ENCODE data around the gene CSHL1.
"Not testable (repeated sequence)": the region's sequence is repeated elsewhere in the genome, so short reads cannot be mapped to it uniquely, and the experiment has no call there.

CSHL1 gene

GRCh38 chr17:63881935-63882601 lies 29.0 kb downstream of the CSHL1 start, which contains the start of gene GH2:
TSS of gene GH2 (minus strand) at chr17:63881944. CDS start at chr17:63881801, 143 bp downstream.
- DNase-seq, result peak; percentile 71

DNA sequence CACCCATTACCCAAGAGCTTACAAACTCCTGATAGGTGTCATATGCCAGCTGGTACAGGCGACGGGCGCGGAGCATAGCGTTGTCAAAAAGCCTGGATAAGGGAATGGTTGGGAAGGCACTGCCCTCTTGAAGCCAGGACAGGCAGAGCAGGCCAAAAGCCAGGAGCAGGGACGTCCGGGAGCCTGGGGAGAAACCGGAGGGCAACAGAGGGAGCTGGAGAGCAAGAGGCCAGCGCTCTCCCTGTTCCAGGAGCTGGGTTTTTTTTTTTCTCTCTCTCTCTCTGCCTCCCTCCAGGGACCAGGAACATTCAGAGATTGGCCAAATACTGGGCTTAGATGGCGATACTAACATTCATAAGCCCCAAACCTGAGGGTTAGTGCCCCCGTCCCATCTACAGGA lies 29.7 kb downstream of the CSHL1 start:
- DNase-seq, result not testable (repeated sequence)

DNA sequence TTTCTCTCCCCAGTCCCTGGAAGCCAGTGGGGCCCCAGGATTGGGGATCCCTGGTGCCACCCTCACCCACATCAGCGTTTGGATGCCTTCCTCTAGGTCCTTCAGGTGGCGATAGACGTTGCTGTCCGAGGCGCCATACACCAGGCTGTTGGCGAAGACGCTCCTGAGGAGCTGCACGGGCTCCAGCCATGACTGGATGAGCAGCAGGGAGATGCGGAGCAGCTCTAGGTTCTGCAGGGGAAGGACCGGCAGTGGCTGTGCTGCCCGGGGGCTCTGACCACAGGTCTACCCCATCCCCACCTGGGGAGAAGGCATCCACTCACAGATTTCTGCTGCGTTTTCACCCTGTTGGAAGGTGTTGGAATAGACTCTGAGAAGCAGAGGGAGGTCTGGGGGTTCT lies 30.4 kb downstream of the CSHL1 start:
- DNase-seq, result no peak

GRCh38 chr17:63878413-63878812 lies 32.6 kb downstream of the CSHL1 start:
- not testable (repeated sequence) for DNase-seq

- not testable (repeated sequence) for DNase-seq
These were observed 36.4 kb downstream of the CSHL1 start for GRCh38 chr17:63874693-63875092.

DNA sequence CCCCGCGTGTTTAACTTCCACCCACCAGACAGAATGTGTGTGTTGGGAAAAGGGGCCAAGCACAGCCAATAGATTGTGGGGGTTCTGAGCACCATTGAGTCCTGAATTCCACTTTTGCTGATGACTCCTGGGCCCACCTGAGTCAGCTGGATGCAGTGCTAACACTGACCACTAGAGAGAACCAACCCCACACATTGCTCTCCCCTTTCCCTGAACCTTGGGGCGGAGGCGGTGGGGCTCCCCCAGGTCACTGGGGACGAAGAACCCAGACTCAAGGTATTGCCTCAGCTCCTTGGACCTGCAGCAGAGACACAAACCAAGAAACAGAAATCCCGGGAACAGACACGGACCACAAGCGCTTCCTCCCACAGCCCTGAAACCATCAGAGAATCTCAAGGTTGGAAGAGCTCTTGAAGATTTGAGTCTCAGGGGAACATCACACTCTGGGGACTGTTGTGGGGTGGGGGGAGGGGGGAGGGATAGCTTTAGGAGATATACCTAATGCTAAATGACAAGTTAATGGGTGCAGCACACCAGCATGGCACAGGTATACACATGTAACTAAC lies 36.9 kb downstream of the CSHL1 start:
- DNase-seq, result not testable (repeated sequence)

- DNase-seq, result not testable (repeated sequence)
These were observed 37.5 kb downstream of the CSHL1 start, which contains the start of gene CSH2 for GRCh38 chr17:63873577-63873976. TSS of gene CSH2 (minus strand) at chr17:63873677. CDS start at chr17:63873614, 63 bp downstream.

DNA sequence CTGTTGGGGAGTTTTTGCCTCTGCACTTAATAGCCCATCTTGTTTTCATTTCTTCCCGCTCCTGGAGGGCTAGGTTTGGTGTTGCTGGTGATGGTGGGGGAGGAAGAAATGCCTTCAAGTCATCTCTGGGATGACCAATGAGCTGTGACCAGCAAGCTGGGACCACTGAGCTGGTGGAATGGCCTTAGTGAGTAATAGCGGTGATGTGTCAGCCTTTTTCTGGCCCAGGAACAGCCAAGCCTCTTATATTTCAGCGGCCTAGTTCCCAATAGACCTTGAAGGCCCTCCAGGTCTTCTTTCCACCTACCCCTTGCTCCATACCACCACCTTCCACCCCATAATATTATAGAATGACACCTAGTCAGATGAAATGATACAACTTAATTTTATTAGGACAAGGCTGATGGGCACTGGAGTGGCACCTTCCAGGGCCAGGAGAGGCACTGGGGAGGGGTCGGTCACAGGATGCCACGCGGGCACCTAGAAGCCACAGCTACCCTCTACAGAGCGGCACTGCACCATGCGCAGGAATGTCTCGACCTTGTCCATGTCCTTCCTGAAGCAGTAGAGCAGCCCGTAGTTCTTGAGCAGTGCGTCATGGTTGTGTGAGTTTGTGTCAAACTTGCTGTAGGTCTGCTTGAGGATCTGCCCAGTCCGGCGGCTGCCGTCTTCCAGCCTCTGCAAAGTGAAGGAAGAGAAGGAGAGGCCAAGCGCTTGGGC lies 39.3 kb downstream of the CSHL1 start:
- not testable (repeated sequence) for DNase-seq

- DNase-seq, result not testable (repeated sequence)
These were observed 40.8 kb downstream of the CSHL1 start for GRCh38 chr17:63870292-63870665.

- DNase-seq, result not testable (repeated sequence)
These were observed 41.4 kb downstream of the CSHL1 start for GRCh38 chr17:63869491-63870291.

- DNase-seq, result not testable (repeated sequence)
These were observed 44.4 kb downstream of the CSHL1 start for GRCh38 chr17:63866625-63867024.

Measured in CD4-positive, alpha-beta T cell treated with Interleukin-21 for 1 hour (primary cell).